GM23338 (cell line): ENCODE data around the gene MAP3K5. TPM values are rescaled to one million over a fixed set of nuclear protein-coding genes. Genes with fewer than 3 reads are reported as not detected.

Source experiments
- polyA plus RNA-seq: library from polyadenylated mRNA; unstranded; fragments of >200 nt; fragmentation: Nextera tagmentation; extraction: Ambion mirVana; gene quantifications from 2 replicates; pipeline ENCODE4 v1.2.1, GENCODE V29; 2016
- small RNA-seq: library from RNA; depleted of rRNA; stranded (forward); fragments of <200 nt; gene quantifications from one replicate; pipeline ENCODE3, GENCODE V24; 2014; ENCODE audit warnings: low replicate concordance
- total RNA-seq: library from RNA; depleted of rRNA; stranded (reverse); fragments of >200 nt; shearing (Covaris generic); gene quantifications from 2 replicates; pipeline ENCODE4 v1.2.3, GENCODE V29; 2014; rRNA removed

MAP3K5 gene
- total and polyA plus RNA-seq, 2 experiments from 2014 or later: 0.76 to 2.8 TPM

Small RNAs within 50 kb of the gene (small RNA-seq; reads per million reads assigned to genes)
- not detected for gene RNA5SP219

Other genes with a start within 250 kb of the MAP3K5 start
- 47.8 and 49.2 TPM in 2 replicates for gene MAP7, start 242.1 kb downstream of the MAP3K5 start, total RNA-seq
- gene MAP7, start 242.1 kb downstream of the MAP3K5 start, polyA plus RNA-seq: 43.2 and 44.7 TPM in 2 replicates
- 13.5 and 24.1 TPM in 2 replicates for gene PEX7, start 30.1 kb upstream of the MAP3K5 start, total RNA-seq
- 11.8 and 12.4 TPM in 2 replicates for gene PEX7, start 30.1 kb upstream of the MAP3K5 start, polyA plus RNA-seq
- 0.59 and 1.5 TPM in 2 replicates for gene SLC35D3, start 129.8 kb upstream of the MAP3K5 start, total RNA-seq
- gene SLC35D3, start 129.8 kb upstream of the MAP3K5 start, polyA plus RNA-seq: 1.0 and 1.6 TPM in 2 replicates